HCT116 (cell line): ENCODE measurements around the gene SMIM24.

Source experiments
- CTCF ChIP-seq, 3 experiments: fragments of 200-600 bp in 1 of 3; sonication (generic) in 1 of 3; IDR thresholded peaks in 2 of 3; conservative IDR thresholded peaks in 1 of 3; 2 replicates each; pipeline ENCODE4 v1.5.1; 2012 to 2017; ENCODE audit warnings: low read depth in 2 of 3, low read length in 2 of 3, antibody characterized with exemption in 1 of 3, borderline replicate concordance in 1 of 3, control low read depth in 1 of 3, mild to moderate bottlenecking in 1 of 3, mixed read lengths in 1 of 3, mixed run types in 1 of 3, moderate library complexity in 1 of 3; ENCODE audit not compliant: insufficient read depth in 1 of 3
- RAD21 ChIP-seq: IDR thresholded peaks from 2 replicates; pipeline ENCODE4 v1.6.1; 2012; ENCODE audit warnings: low read depth, mild to moderate bottlenecking

DNA sequence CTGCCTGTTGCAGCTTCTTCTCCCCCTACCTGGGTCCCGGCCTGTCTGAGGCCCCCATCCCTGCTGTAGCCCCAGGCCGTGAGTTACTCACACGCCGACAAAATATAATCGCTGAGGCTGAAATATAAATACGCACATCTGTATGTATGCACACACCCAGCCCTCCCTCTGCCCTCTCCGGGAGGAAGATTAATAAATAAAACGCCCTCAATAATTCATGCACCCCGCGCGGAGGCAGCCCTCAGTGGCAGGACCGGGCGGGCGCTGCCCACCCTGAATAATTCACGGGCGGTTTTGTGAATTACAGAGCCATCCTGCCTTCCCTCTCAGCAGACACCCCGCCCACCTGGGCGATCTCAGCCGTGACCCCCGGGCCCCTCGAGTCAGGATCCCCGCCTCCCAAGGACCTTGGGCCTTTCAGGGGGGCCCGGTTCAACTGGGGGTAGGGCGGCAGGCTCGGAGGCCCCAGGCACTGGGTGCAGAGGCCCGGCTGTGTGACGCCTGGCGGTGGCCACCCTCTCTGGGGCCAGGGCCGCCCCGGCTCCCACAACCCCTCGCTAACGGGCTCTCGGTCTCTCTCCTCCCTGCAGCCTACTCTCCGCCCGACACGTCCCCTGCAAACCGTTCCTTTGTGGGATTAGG, 24.2 kb downstream of the SMIM24 start:
- TF ChIP-seq RAD21 (no peak), CTCF (IDR thresholded peaks at IDR 0.05 in 2 of 3, conservative IDR thresholded peaks at IDR 0.05 in 1 of 3; ENCODE audit: borderline replicate concordance in 1 of 3, insufficient read depth in 1 of 3, low read depth in 2 of 3, low read length in 2 of 3) (no peak)
